ENCODE results near the gene SAMD8.
"Not testable (repeated sequence)": the region's sequence is repeated elsewhere in the genome, so short reads cannot be mapped to it uniquely, and the experiment has no call there.

Gene SAMD8

DNA sequence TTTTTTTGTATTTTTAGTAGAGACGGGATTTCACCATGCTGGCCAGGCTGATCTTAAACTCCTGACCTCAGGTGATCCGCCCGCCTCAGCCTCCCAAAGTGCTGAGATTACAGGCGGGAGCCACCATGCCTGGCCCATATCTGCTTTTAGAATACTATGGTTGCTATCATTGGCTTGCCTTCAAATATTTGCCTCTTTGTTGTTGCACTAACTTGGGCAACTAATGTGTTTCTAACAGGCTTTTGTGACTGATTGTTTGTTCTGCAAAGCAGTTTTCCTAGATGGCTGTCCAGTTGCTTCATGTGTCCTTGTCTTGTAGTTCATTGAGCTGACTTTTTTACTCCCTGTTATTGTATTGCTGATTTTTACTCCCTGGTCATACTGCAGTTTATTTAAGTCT is 108.8 kb downstream of the SAMD8 start:
- Histone ChIP-seq H3K18ac (ENCODE audit: low read length) (no peak overlapping the region), H3K23ac (ENCODE audit: low read depth, low read length, poor library complexity) (no peak overlapping the region), H3K79me1 (ENCODE audit: low read depth, low read length) (no peaks in the 10 kb centered on the region), H3K4me3 (ENCODE audit: low read length in 2 of 2) (no peak overlapping the region), H2AK5ac (ENCODE audit: low read depth, low read length) (no peak overlapping the region), H3K27ac (replicated peaks; ENCODE audit: low read length) (no peak overlapping the region), H2BK5ac (ENCODE audit: low read length) (no peak overlapping the region), H4K8ac (ENCODE audit: low read depth, low read length) (no peak overlapping the region), H2AFZ (ENCODE audit: low read length) (no peak overlapping the region), H3K36me3 (replicated peaks in 1 of 2; ENCODE audit: control insufficient read depth in 2 of 2, insufficient read depth in 2 of 2, low read length in 2 of 2) (peaks cover 26 to 99% of the 10 kb centered on the region in 2 donors), H2BK15ac (ENCODE audit: low read length) (no peak overlapping the region), H3K4me2 (ENCODE audit: insufficient read depth, low read length, poor library complexity, severe bottlenecking) (no peak overlapping the region), H3K4ac (ENCODE audit: low read length) (no peak overlapping the region), H4K91ac (ENCODE audit: low read depth, low read length, poor library complexity) (no peak overlapping the region), H3K9ac (ENCODE audit: low read depth, low read length, poor library complexity) (no peak overlapping the region), H3K4me1 (ENCODE audit: control insufficient read depth in 2 of 2, insufficient read depth in 1 of 2, low read depth in 1 of 2, low read length in 2 of 2) (peaks cover 10 to 11% of the 10 kb centered on the region in 2 donors), H2BK12ac (ENCODE audit: low read length) (no peak overlapping the region), H2BK120ac (ENCODE audit: low read depth, low read length) (no peak overlapping the region), H3K9me3 (replicated peaks in 1 of 2; ENCODE audit: control insufficient read depth in 2 of 2, insufficient read depth in 1 of 2, low read depth in 1 of 2, low read length in 2 of 2) (no peaks in the 10 kb centered on the region), H3K27me3 (ENCODE audit: control insufficient read depth in 3 of 3, insufficient read depth in 3 of 3, low read depth in 1 of 3, low read length in 3 of 3) (no peaks in the 10 kb centered on the region), H3K14ac (ENCODE audit: low read length) (no peak overlapping the region)
- no peak for DNase-seq (ENCODE audit: low spot score)
- WGBS, 2 donors (ENCODE audit: extremely low coverage in 2 of 2, insufficient read length in 2 of 2, insufficient replicate concordance in 1 of 2): no CpG with 5 or more reads among the region's 4 CpGs

DNA sequence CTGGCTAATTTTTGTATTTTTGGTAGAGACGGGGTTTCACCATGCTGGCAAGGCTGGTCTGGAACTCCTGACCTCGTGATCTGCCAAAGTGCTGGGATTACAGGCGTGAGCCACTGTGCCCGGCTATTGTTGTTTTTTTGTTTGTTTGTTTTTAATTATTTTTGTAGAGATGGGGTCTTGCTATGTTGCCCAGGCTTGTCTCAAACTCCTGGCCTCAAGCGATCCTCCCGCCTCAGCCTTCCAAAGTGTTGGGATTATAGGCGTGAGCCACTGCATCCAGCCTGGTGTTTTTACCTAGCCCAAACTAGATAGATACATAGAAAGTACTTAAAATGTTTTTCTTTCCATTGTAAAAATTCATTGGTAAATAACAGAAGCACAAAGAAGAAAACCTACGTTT is 110.0 kb downstream of the SAMD8 start:
- H3K79me1 ChIP-seq (ENCODE audit: low read depth, low read length); H2AFZ ChIP-seq (ENCODE audit: low read length); H4K91ac ChIP-seq (ENCODE audit: low read depth, low read length, poor library complexity); H2BK120ac ChIP-seq (ENCODE audit: low read depth, low read length); H3K9ac ChIP-seq (ENCODE audit: low read depth, low read length, poor library complexity); DNase-seq (ENCODE audit: low spot score); H3K9me3 ChIP-seq (replicated peaks in 1 of 2; ENCODE audit: control insufficient read depth in 2 of 2, insufficient read depth in 1 of 2, low read depth in 1 of 2, low read length in 2 of 2); H3K4me3 ChIP-seq (ENCODE audit: low read length in 2 of 2); H2BK5ac ChIP-seq (ENCODE audit: low read length); H2BK12ac ChIP-seq (ENCODE audit: low read length); H3K4me2 ChIP-seq (ENCODE audit: insufficient read depth, low read length, poor library complexity, severe bottlenecking); H2BK15ac ChIP-seq (ENCODE audit: low read length); H3K18ac ChIP-seq (ENCODE audit: low read length); H2AK5ac ChIP-seq (ENCODE audit: low read depth, low read length); H3K4ac ChIP-seq (ENCODE audit: low read length); H3K27ac ChIP-seq (replicated peaks; ENCODE audit: low read length); H3K23ac ChIP-seq (ENCODE audit: low read depth, low read length, poor library complexity); H4K8ac ChIP-seq (ENCODE audit: low read depth, low read length); H3K14ac ChIP-seq (ENCODE audit: low read length); H3K27me3 ChIP-seq (ENCODE audit: control insufficient read depth in 3 of 3, insufficient read depth in 3 of 3, low read depth in 1 of 3, low read length in 3 of 3): not testable (repeated sequence)
- H3K36me3 ChIP-seq (replicated peaks in 1 of 2; ENCODE audit: control insufficient read depth in 2 of 2, insufficient read depth in 2 of 2, low read length in 2 of 2): peaks cover 24 to 99% of the 10 kb centered on the region in 2 donors
- no CpG with 5 or more reads among the region's 8 CpGs for WGBS, 2 donors (ENCODE audit: extremely low coverage in 2 of 2, insufficient read length in 2 of 2, insufficient replicate concordance in 1 of 2)
- H3K4me1 ChIP-seq (ENCODE audit: control insufficient read depth in 2 of 2, insufficient read depth in 1 of 2, low read depth in 1 of 2, low read length in 2 of 2): peaks cover 16 to 20% of the 10 kb centered on the region in 2 donors

DNA sequence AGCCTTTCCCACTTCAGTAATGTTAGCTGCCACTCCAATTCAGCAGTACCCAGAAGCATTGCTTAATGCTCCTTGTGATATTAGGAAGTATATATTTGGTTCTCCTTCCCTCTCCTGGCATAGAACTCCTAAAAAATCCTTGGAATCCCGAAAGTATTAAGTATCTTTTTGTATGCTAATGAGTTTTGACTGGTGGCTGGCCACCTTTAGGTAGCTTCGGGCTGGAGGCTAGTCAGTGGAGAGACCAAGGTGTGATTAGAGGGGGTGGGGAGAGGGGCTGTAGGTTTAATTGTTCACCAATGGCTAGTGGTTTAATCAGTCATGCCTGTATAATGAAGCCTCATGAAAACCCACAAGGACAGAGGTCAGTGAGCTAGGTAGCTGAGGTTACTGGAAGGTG is 112.1 kb downstream of the SAMD8 start:
- H3K9ac ChIP-seq (ENCODE audit: low read depth, low read length, poor library complexity): no peak overlapping the region
- no peak overlapping the region for H3K23ac ChIP-seq (ENCODE audit: low read depth, low read length, poor library complexity)
- no peak for DNase-seq (ENCODE audit: low spot score)
- no peaks in the 10 kb centered on the region for H3K9me3 ChIP-seq (replicated peaks in 1 of 2; ENCODE audit: control insufficient read depth in 2 of 2, insufficient read depth in 1 of 2, low read depth in 1 of 2, low read length in 2 of 2)
- no peak overlapping the region for H2BK120ac ChIP-seq (ENCODE audit: low read depth, low read length)
- no peak overlapping the region for H2BK5ac ChIP-seq (ENCODE audit: low read length)
- peaks cover 13 to 96% of the 10 kb centered on the region in 2 donors for H3K36me3 ChIP-seq (replicated peaks in 1 of 2; ENCODE audit: control insufficient read depth in 2 of 2, insufficient read depth in 2 of 2, low read length in 2 of 2)
- no peaks in the 10 kb centered on the region for H3K79me1 ChIP-seq (ENCODE audit: low read depth, low read length)
- no peak overlapping the region for H3K18ac ChIP-seq (ENCODE audit: low read length)
- H2BK15ac ChIP-seq (ENCODE audit: low read length): no peak overlapping the region
- H3K4ac ChIP-seq (ENCODE audit: low read length): no peak overlapping the region
- no peak overlapping the region for H2BK12ac ChIP-seq (ENCODE audit: low read length)
- peaks cover 21 to 24% of the 10 kb centered on the region in 2 donors for H3K4me1 ChIP-seq (ENCODE audit: control insufficient read depth in 2 of 2, insufficient read depth in 1 of 2, low read depth in 1 of 2, low read length in 2 of 2)
- H3K4me2 ChIP-seq (ENCODE audit: insufficient read depth, low read length, poor library complexity, severe bottlenecking): no peak overlapping the region
- no peak overlapping the region for H4K8ac ChIP-seq (ENCODE audit: low read depth, low read length)
- H2AK5ac ChIP-seq (ENCODE audit: low read depth, low read length): no peak overlapping the region
- no peaks in the 10 kb centered on the region for H3K27me3 ChIP-seq (ENCODE audit: control insufficient read depth in 3 of 3, insufficient read depth in 3 of 3, low read depth in 1 of 3, low read length in 3 of 3)
- H3K14ac ChIP-seq (ENCODE audit: low read length): no peak overlapping the region
- H3K27ac ChIP-seq (replicated peaks; ENCODE audit: low read length): peak overlapping the region; percentile 15
- H4K91ac ChIP-seq (ENCODE audit: low read depth, low read length, poor library complexity): no peak overlapping the region
- H2AFZ ChIP-seq (ENCODE audit: low read length): no peak overlapping the region
- no CpG with 5 or more reads among the region's 2 CpGs for WGBS, 2 donors (ENCODE audit: extremely low coverage in 2 of 2, insufficient read length in 2 of 2, insufficient replicate concordance in 1 of 2)
- H3K4me3 ChIP-seq (ENCODE audit: low read length in 2 of 2): no peak overlapping the region

DNA sequence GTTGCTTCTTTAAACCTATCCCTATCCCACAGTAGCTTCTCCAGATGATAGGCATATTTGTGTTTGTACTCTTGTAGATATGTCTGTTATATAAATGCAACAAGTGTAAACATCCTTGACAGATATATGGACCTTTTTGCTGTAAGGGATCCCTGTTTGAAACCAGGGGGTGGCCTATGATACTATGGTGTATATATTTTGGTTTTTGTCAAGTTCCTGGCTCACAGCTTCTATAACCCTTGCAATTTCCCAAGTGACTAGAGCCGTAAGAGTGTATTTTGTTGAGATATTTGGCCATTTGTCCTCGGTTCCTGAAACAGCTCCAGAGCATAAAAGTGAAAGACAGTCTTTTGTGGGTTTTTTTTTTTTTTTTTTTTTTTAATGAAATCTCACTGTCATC is 114.6 kb downstream of the SAMD8 start:
- Histone ChIP-seq H3K9me3 (replicated peaks in 1 of 2; ENCODE audit: control insufficient read depth in 2 of 2, insufficient read depth in 1 of 2, low read depth in 1 of 2, low read length in 2 of 2) (no peaks in the 10 kb centered on the region), H3K4me1 (ENCODE audit: control insufficient read depth in 2 of 2, insufficient read depth in 1 of 2, low read depth in 1 of 2, low read length in 2 of 2) (peaks cover 21 to 24% of the 10 kb centered on the region in 2 donors)

More for the DNA sequence above, 114.6 kb downstream of the SAMD8 start:
- no peaks in the 10 kb centered on the region for H3K79me1 ChIP-seq (ENCODE audit: low read depth, low read length)
- no peak overlapping the region for H3K23ac ChIP-seq (ENCODE audit: low read depth, low read length, poor library complexity)
- H2BK120ac ChIP-seq (ENCODE audit: low read depth, low read length): no peak overlapping the region
- H2AFZ ChIP-seq (ENCODE audit: low read length): no peak overlapping the region
- no CpG with 5 or more reads among the region's 2 CpGs for WGBS, 2 donors (ENCODE audit: extremely low coverage in 2 of 2, insufficient read length in 2 of 2, insufficient replicate concordance in 1 of 2)
- no peak overlapping the region for H3K18ac ChIP-seq (ENCODE audit: low read length)
- no peak overlapping the region for H3K9ac ChIP-seq (ENCODE audit: low read depth, low read length, poor library complexity)
- H3K4me2 ChIP-seq (ENCODE audit: insufficient read depth, low read length, poor library complexity, severe bottlenecking): no peak overlapping the region
- H2BK12ac ChIP-seq (ENCODE audit: low read length): no peak overlapping the region
- H3K4ac ChIP-seq (ENCODE audit: low read length): no peak overlapping the region
- H2AK5ac ChIP-seq (ENCODE audit: low read depth, low read length): no peak overlapping the region
- no peak overlapping the region for H3K14ac ChIP-seq (ENCODE audit: low read length)
- no peak for DNase-seq (ENCODE audit: low spot score)
- peak overlapping the region; percentile 76 for H3K27ac ChIP-seq (replicated peaks; ENCODE audit: low read length)
- no peak overlapping the region for H4K91ac ChIP-seq (ENCODE audit: low read depth, low read length, poor library complexity)
- H3K36me3 ChIP-seq (replicated peaks in 1 of 2; ENCODE audit: control insufficient read depth in 2 of 2, insufficient read depth in 2 of 2, low read length in 2 of 2): peaks cover 7 to 97% of the 10 kb centered on the region in 2 donors
- H4K8ac ChIP-seq (ENCODE audit: low read depth, low read length): no peak overlapping the region
- H3K4me3 ChIP-seq (ENCODE audit: low read length in 2 of 2): no peak overlapping the region
- H3K27me3 ChIP-seq (ENCODE audit: control insufficient read depth in 3 of 3, insufficient read depth in 3 of 3, low read depth in 1 of 3, low read length in 3 of 3): no peaks in the 10 kb centered on the region
- H2BK15ac ChIP-seq (ENCODE audit: low read length): no peak overlapping the region
- no peak overlapping the region for H2BK5ac ChIP-seq (ENCODE audit: low read length)
